NCI-H748 treated with DMSO at 0.1 percent for 48 hours (cell line): ENCODE data around the gene TNF.
A peak's percentile ranks its signal among the peaks of the same experiment; 100 is the strongest.

Experiments
- DNase-seq: peaks from one replicate; lab custom pipeline; 2025; lab: John Stamatoyannopoulos, UW

The TNF gene

GRCh38 chr6:31573239-31574105 is 1.9 kb upstream of the TNF start:
- DNase-seq, result no peak

- no peak for DNase-seq
These were observed 981 bp upstream of the TNF start for GRCh38 chr6:31574106-31575061.

GRCh38 chr6:31575952-31576685 is 754 bp downstream of the TNF start:
- DNase-seq, result no peak

- DNase-seq, result no peak
These were observed 1.7 kb downstream of the TNF start for GRCh38 chr6:31576897-31577578.

- no peak for DNase-seq
These were observed 2.2 kb downstream of the TNF start for GRCh38 chr6:31577579-31577966.

- no peak for DNase-seq
These were observed 3.1 kb downstream of the TNF start for GRCh38 chr6:31578184-31579118.

- DNase-seq, result no peak
These were observed 3.7 kb downstream of the TNF start for GRCh38 chr6:31579119-31579505.

GRCh38 chr6:31579546-31580437 is 4.4 kb downstream of the TNF start:
- DNase-seq, result no peak

- DNase-seq, result no peak
These were observed 5.0 kb downstream of the TNF start for GRCh38 chr6:31580438-31580740.

- DNase-seq, result peak; percentile 64
These were observed 5.6 kb downstream of the TNF start for GRCh38 chr6:31580807-31581433.

GRCh38 chr6:31581434-31582229 is 6.3 kb downstream of the TNF start:
- DNase-seq, result no peak

- DNase-seq, result no peak
These were observed 6.9 kb downstream of the TNF start, which contains the start of gene LTB for GRCh38 chr6:31582230-31582643. Gene LTB (minus strand): TSS chr6:31582424. CDS start chr6:31582417, 7 bp downstream.

GRCh38 chr6:31585491-31585890 is 10.1 kb downstream of the TNF start:
- no peak for DNase-seq

GRCh38 chr6:31586008-31586407 is 10.6 kb downstream of the TNF start, which contains the start of gene LST1:
Gene LST1 (plus strand): TSS chr6:31586277. CDS start chr6:31587300, 1,023 bp downstream.
- DNase-seq, result no peak

GRCh38 chr6:31586599-31587281 is 11.4 kb downstream of the TNF start:
- no peak for DNase-seq

GRCh38 chr6:31587791-31588777 is 12.7 kb downstream of the TNF start:
- no peak for DNase-seq
